OCI-M2 (cell line): ENCODE results near the gene DCAF17.
"Not testable (repeated sequence)": the region's sequence is repeated elsewhere in the genome, so short reads cannot be mapped to it uniquely, and the experiment has no call there.

ENCODE experiments used
- DNase-seq: peaks from one replicate; lab custom pipeline; 2025; ENCODE audit not compliant: unreplicated experiment; lab: John Stamatoyannopoulos, UW

DCAF17 gene

GRCh38 chr2:171410101-171410500 is 23.9 kb upstream of the DCAF17 start:
- no peak for DNase-seq

GRCh38 chr2:171410624-171411023 is 23.4 kb upstream of the DCAF17 start:
- DNase-seq = no peak

- no peak for DNase-seq
Observed at GRCh38 chr2:171411214-171411613, 22.8 kb upstream of the DCAF17 start.

GRCh38 chr2:171411791-171412483 is 22.1 kb upstream of the DCAF17 start:
- no peak for DNase-seq

GRCh38 chr2:171412571-171413175 is 21.4 kb upstream of the DCAF17 start:
- no peak for DNase-seq

GRCh38 chr2:171414645-171415044 is 19.4 kb upstream of the DCAF17 start:
- not testable (repeated sequence) for DNase-seq

GRCh38 chr2:171416009-171416926 is 17.8 kb upstream of the DCAF17 start:
- DNase-seq = no peak

- DNase-seq = no peak
Observed at GRCh38 chr2:171419333-171419732, 14.7 kb upstream of the DCAF17 start.

GRCh38 chr2:171420728-171421563 is 13.1 kb upstream of the DCAF17 start:
- DNase-seq = no peak

- not testable (repeated sequence) for DNase-seq
Observed at GRCh38 chr2:171422710-171423495, 11.1 kb upstream of the DCAF17 start.

GRCh38 chr2:171430516-171431410 is 3.3 kb upstream of the DCAF17 start:
- no peak for DNase-seq

GRCh38 chr2:171431677-171432167 is 2.3 kb upstream of the DCAF17 start:
- DNase-seq = no peak

GRCh38 chr2:171432206-171432968 is 1.6 kb upstream of the DCAF17 start:
- DNase-seq = no peak

GRCh38 chr2:171432969-171433762 is 860 bp upstream of the DCAF17 start:
- DNase-seq = no peak

- DNase-seq = no peak
Observed at GRCh38 chr2:171433763-171434012, 338 bp upstream of the DCAF17 start, which contains the start of gene METTL8. Gene METTL8 (minus strand): TSS chr2:171433990. CDS start chr2:171392185, 41,805 bp downstream.

GRCh38 chr2:171436307-171436706 is 2.3 kb downstream of the DCAF17 start:
- DNase-seq = no peak

GRCh38 chr2:171441470-171441869 is 7.4 kb downstream of the DCAF17 start:
- DNase-seq = no peak

- no peak for DNase-seq
Observed at GRCh38 chr2:171447675-171448074, 13.6 kb downstream of the DCAF17 start.
